AG04450 (cell line): ENCODE results near the gene OR7C2. TPM values are rescaled to one million over a fixed set of nuclear protein-coding genes. Genes with fewer than 3 reads are reported as not detected.

Source experiments
- CTCF ChIA-PET: fragments of 300-600, 350-600 bp; formaldehyde crosslinking; extraction: SDS; loops from one replicate; lab custom pipeline; 2022; ENCODE audit warnings: antibody characterized with exemption, inconsistent platforms; lab: Charles Lee
- POLR2A ChIA-PET: fragments of 350-600 bp; formaldehyde crosslinking; extraction: SDS; loops from one replicate; lab custom pipeline; 2021; ENCODE audit warnings: antibody characterized with exemption, inconsistent platforms; lab: Yijun Ruan, JAX
- DNase-seq: peaks from one replicate; pipeline ENCODE4 v3.0.0-alpha.2; 2011; ENCODE audit warnings: low read depth, low spot score
- H3K27ac ChIP-seq: one replicate; pipeline ENCODE4 v1.5.1; 2012; ENCODE audit warnings: low read depth, low read length, control low read depth
- H3K27me3 ChIP-seq: one replicate; pipeline ENCODE4 v1.6.0; 2012; ENCODE audit warnings: low read length; ENCODE audit not compliant: control insufficient read depth, insufficient read depth
- H3K4me3 ChIP-seq: 2 replicates; pipeline ENCODE4 v1.5.1; 2011; ENCODE audit warnings: mild to moderate bottlenecking, low read depth, low read length, control low read depth
- H3K9me3 ChIP-seq: 2 replicates; pipeline ENCODE4 v1.5.1; 2012; ENCODE audit warnings: low read length; ENCODE audit not compliant: control insufficient read depth, insufficient read depth
- polyA minus RNA-seq: library from RNA; depleted of rRNA, polyadenylated mRNA; stranded (reverse); fragments of >200 nt; gene quantifications from 2 replicates; pipeline ENCODE4 v1.2.3, GENCODE V29; 2011; rRNA and poly(A)+ RNA removed
- polyA plus RNA-seq: library from polyadenylated mRNA; depleted of rRNA; stranded (reverse); fragments of >200 nt; gene quantifications from 2 replicates; pipeline ENCODE4 v1.2.3, GENCODE V29; 2011; rRNA removed
- TF ChIP-seq, protein P1 (sequence below): IDR thresholded peaks from 2 replicates; pipeline ENCODE4 v1.5.1; 2011; ENCODE audit warnings: low read depth, low read length, control low read depth, inconsistent platforms

Gene OR7C2
- polyA plus RNA-seq = not detected in 2 replicates
- polyA minus RNA-seq = not detected in 2 replicates

GRCh38 chr19:14941189-14941588, at the start of gene OR7C2:
Gene OR7C2 (plus strand): TSS chr19:14941489. CDS start chr19:14941489, 0 bp downstream.
- H3K4me3 ChIP-seq = no peak within 1 kb of the TSS

DNA sequence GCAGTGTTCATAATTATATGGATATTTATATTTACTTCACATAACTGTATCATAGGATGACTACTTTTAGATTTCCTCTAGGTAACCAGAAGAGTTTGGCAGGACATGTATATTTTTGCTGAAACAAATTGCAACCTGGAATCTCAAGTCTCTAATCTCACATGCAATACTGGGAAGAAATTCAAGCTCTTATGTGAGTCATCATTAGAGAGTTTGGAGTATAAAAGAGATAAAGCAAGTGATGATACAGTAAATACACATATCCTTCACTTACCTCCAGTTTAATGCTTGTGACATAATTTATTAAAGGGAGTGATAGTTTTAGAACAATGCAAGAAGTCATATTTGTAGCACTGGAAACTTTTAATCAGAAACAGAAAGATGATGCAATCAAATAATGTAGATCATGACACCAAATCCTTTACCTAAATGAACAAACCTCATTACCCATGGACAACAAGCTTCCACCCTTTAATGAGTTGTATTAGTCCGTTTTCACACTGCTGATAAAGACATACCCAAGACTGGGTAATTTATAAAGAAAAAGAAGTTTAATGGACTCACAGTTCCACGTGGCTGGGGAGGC, 39.5 kb upstream of the OR7C2 start:
- no peak for DNase-seq
- Histone ChIP-seq H3K27me3 (no peaks in the 10 kb centered on the region), H3K4me3 (no peak overlapping the region), H3K27ac (no peak overlapping the region), H3K9me3 (no peaks in the 10 kb centered on the region)
- POLR2A ChIA-PET = no interaction called here
- TF ChIP-seq, protein P1, sequence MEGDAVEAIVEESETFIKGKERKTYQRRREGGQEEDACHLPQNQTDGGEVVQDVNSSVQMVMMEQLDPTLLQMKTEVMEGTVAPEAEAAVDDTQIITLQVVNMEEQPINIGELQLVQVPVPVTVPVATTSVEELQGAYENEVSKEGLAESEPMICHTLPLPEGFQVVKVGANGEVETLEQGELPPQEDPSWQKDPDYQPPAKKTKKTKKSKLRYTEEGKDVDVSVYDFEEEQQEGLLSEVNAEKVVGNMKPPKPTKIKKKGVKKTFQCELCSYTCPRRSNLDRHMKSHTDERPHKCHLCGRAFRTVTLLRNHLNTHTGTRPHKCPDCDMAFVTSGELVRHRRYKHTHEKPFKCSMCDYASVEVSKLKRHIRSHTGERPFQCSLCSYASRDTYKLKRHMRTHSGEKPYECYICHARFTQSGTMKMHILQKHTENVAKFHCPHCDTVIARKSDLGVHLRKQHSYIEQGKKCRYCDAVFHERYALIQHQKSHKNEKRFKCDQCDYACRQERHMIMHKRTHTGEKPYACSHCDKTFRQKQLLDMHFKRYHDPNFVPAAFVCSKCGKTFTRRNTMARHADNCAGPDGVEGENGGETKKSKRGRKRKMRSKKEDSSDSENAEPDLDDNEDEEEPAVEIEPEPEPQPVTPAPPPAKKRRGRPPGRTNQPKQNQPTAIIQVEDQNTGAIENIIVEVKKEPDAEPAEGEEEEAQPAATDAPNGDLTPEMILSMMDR = no peak
- CTCF ChIA-PET = no interaction called here

More at GRCh38 chr19:14941189-14941588, at the start of gene OR7C2:
- no peak for DNase-seq
- H3K27me3 ChIP-seq = no peaks in the 10 kb centered on the region
- no peak within 1 kb of the TSS for H3K27ac ChIP-seq
- ChIA-PET CTCF (no interaction called here), POLR2A (interaction anchor here (0.6 kb wide), 1 partner anchor 869 kb away, joined by 4 read pairs; no protein-coding TSS in a partner anchor)
- H3K9me3 ChIP-seq = no peaks in the 10 kb centered on the region
- TF ChIP-seq, protein P1 = no peak

GRCh38 chr19:14906711-14907110, 34.6 kb upstream of the OR7C2 start:
- H3K9me3 ChIP-seq = no peaks in the 10 kb centered on the region
- TF ChIP-seq, protein P1 = no peak
- H3K27me3 ChIP-seq = no peaks in the 10 kb centered on the region
- no peak overlapping the region for H3K27ac ChIP-seq
- no peak for DNase-seq
- ChIA-PET POLR2A (interaction anchor here (0.6 kb wide), 1 partner anchor 116 kb away, joined by 13 read pairs; no protein-coding TSS in a partner anchor), CTCF (no interaction called here)
- no peak overlapping the region for H3K4me3 ChIP-seq

- Histone ChIP-seq H3K4me3 (no peak overlapping the region), H3K27me3 (no peaks in the 10 kb centered on the region), H3K9me3 (no peaks in the 10 kb centered on the region), H3K27ac (no peak overlapping the region)
- TF ChIP-seq, protein P1 = no peak
- no peak for DNase-seq
- POLR2A ChIA-PET = no interaction called here
- CTCF ChIA-PET = no interaction called here
These were observed 26.2 kb upstream of the OR7C2 start for GRCh38 chr19:14915116-14915515.

DNA sequence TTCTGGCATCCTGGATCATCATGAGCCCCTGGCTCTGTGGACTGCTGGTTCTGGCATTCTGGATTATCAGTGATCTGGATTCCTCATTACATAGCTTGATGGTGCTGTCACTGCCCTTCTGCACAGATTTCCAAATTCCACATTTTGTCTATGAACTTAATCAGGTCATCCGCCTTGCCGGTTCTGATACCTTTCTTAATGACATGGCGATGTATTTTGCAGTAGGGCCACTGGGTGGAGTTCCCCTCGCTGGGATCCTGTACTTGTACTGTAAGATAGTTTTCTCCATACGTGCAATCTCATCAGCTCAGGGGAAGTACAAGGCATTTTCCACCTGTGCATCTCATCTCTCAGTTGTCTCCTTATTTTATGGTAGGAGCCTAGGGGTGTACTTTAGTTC, 24.4 kb upstream of the OR7C2 start:
- TF ChIP-seq, protein P1 = no peak
- Histone ChIP-seq H3K27me3 (no peaks in the 10 kb centered on the region), H3K27ac (no peak overlapping the region), H3K9me3 (no peaks in the 10 kb centered on the region), H3K4me3 (no peak overlapping the region)
- POLR2A ChIA-PET = no interaction called here
- DNase-seq = no peak
- CTCF ChIA-PET = no interaction called here
